Lung (tissue), 12 donors: Measurements from ENCODE around the gene SNHG17. TPM values are rescaled to one million over a fixed set of nuclear protein-coding genes. Genes with fewer than 3 reads are reported as not detected.
"Not testable (repeated sequence)": the region's sequence is repeated elsewhere in the genome, so short reads cannot be mapped to it uniquely, and the experiment has no call there.

Experiments
- ATAC-seq: fragments of 200-7000 bp; cut with Tn5 transposase; one replicate; pipeline ENCODE4 v1.9.1; 2020; ENCODE audit warnings: moderate number of reproducible peaks; ENCODE audit not compliant: insufficient read depth, low FRiP score
- DNase-seq, 3 donors: peaks; one replicate each; pipeline ENCODE4 v3.0.0-alpha.2; 2013 to 2017
- H3K27ac ChIP-seq, 2 donors: one replicate each; pipeline ENCODE4 v1.5.1; 2013; ENCODE audit warnings: mild to moderate bottlenecking in 2 of 2, moderate library complexity in 2 of 2, control low read depth in 1 of 2, inconsistent platforms in 1 of 2, low read depth in 1 of 2, low read length in 1 of 2
- H3K27me3 ChIP-seq, 3 donors: one replicate each; pipeline ENCODE4 v1.5.1; 2013; ENCODE audit warnings: low read length in 2 of 3; ENCODE audit not compliant: control insufficient read depth in 3 of 3, insufficient read depth in 3 of 3
- H3K36me3 ChIP-seq, 4 donors: one replicate each; pipeline ENCODE4 v1.5.1; 2013; ENCODE audit warnings: low read length in 4 of 4, mild to moderate bottlenecking in 1 of 4, moderate library complexity in 1 of 4; ENCODE audit not compliant: control insufficient read depth in 4 of 4, insufficient read depth in 4 of 4
- H3K4me1 ChIP-seq, 5 donors: one replicate each; pipeline ENCODE4 v1.5.1; 2013; ENCODE audit warnings: low read length in 5 of 5, mild to moderate bottlenecking in 2 of 5, moderate library complexity in 1 of 5; ENCODE audit not compliant: control insufficient read depth in 5 of 5, insufficient read depth in 5 of 5
- H3K4me3 ChIP-seq: one replicate; pipeline ENCODE4 v1.5.1; 2013; ENCODE audit warnings: mild to moderate bottlenecking, control low read depth, moderate library complexity
- H3K9ac ChIP-seq, 2 donors: one replicate each; pipeline ENCODE4 v1.5.1; 2013; ENCODE audit warnings: low read length in 2 of 2, control low read depth in 1 of 2; ENCODE audit not compliant: insufficient read depth in 1 of 2
- H3K9me3 ChIP-seq, 4 donors: one replicate each; pipeline ENCODE4 v1.5.1; 2013; ENCODE audit warnings: low read length in 3 of 4, mild to moderate bottlenecking in 1 of 4, moderate library complexity in 1 of 4; ENCODE audit not compliant: control insufficient read depth in 4 of 4, insufficient read depth in 3 of 4
- CTCF ChIP-seq: IDR thresholded peaks from 2 replicates; pipeline ENCODE4 v1.5.1; 2012; ENCODE audit warnings: mild to moderate bottlenecking; ENCODE audit errors: control extremely low read depth, extremely low read depth
- WGBS, 2 donors: extraction: QIAGEN DNeasy Blood & Tissue Kit; methylation state at CpG; one replicate each; pipeline ENCODE4 v1.1.7; 2013; 5-methylcytosine and 5-hydroxymethylcytosine counted together
- polyA plus RNA-seq, 2 donors: library from polyadenylated mRNA; stranded (reverse); fragments of 200-250 nt; gene quantifications; one replicate each; pipeline ENCODE4 v1.2.1, GENCODE V29; 2013
- total RNA-seq, 2 donors: library from RNA; depleted of rRNA in 1 of 2; stranded (reverse); fragments of >200 nt in 1 of 2; gene quantifications; one replicate each; pipeline ENCODE4 v1.2.1, GENCODE V29; 2014 to 2021
- donor health status: control.
- donor health status: control.
- donor health status: Bipolar disorder and iron deficiency.
- donor health status: healthy.
- donor health status: DM: yes; HTN: yes; CAD: no.

SNHG17 gene
- total and polyA plus RNA-seq, 4 donors = 11.9 to 52.4 (median 34.0) TPM

GRCh38 chr20:38441916-38442315, 6.8 kb upstream of the SNHG17 start:
- H3K4me1 ChIP-seq = no peaks in the 10 kb centered on the region
- H3K27ac ChIP-seq = no peak overlapping the region
- 74 to 82% methylated on average over 9 of the region's 9 CpGs for WGBS, 2 donors
- H3K9ac ChIP-seq = no peak overlapping the region
- no peak for DNase-seq
- H3K9me3 ChIP-seq = no peaks in the 10 kb centered on the region
- no peak for TF ChIP-seq CTCF
- peaks cover 0 to 3% (median 0%) of the 10 kb centered on the region in 3 donors for H3K27me3 ChIP-seq
- no peak for ATAC-seq
- H3K36me3 ChIP-seq = no peaks in the 10 kb centered on the region
- H3K4me3 ChIP-seq = no peak overlapping the region

GRCh38 chr20:38441110-38441509, 6.0 kb upstream of the SNHG17 start:
- H3K9me3 ChIP-seq, H3K27me3 ChIP-seq, H3K9ac ChIP-seq, ATAC-seq, H3K36me3 ChIP-seq, H3K4me3 ChIP-seq, H3K27ac ChIP-seq, H3K4me1 ChIP-seq, DNase-seq: not testable (repeated sequence)
- 92 to 97% methylated on average over 7 to 8 of the region's 8 CpGs for WGBS, 2 donors

- Histone ChIP-seq H3K9me3 (no peaks in the 10 kb centered on the region), H3K36me3 (peaks cover 0 to 9% (median 7%) of the 10 kb centered on the region in 4 donors), H3K27ac (no peak overlapping the region), H3K4me1 (peaks cover 0 to 6% (median 5%) of the 10 kb centered on the region in 5 donors), H3K27me3 (peaks cover 0 to 3% (median 0%) of the 10 kb centered on the region in 3 donors), H3K9ac (no peak overlapping the region), H3K4me3 (no peak overlapping the region)
- no peak for TF ChIP-seq CTCF
- ATAC-seq = no peak
- DNase-seq = no peak
- WGBS, 2 donors = 84 to 90% methylated on average over 6 of the region's 6 CpGs
Measured at GRCh38 chr20:38437796-38438195, 2.7 kb upstream of the SNHG17 start.

- H3K9ac ChIP-seq = no peak overlapping the region
- ATAC-seq = no peak
- no peak for DNase-seq
- H3K36me3 ChIP-seq = peaks cover 14 to 32% (median 27%) of the 10 kb centered on the region in 4 donors
- 79 to 83% methylated on average over 6 of the region's 6 CpGs for WGBS, 2 donors
- peaks cover 0 to 8% (median 5%) of the 10 kb centered on the region in 5 donors for H3K4me1 ChIP-seq
- no peak for TF ChIP-seq CTCF
- no peak overlapping the region for H3K27ac ChIP-seq
- no peak overlapping the region for H3K4me3 ChIP-seq
- H3K27me3 ChIP-seq = no peaks in the 10 kb centered on the region
- H3K9me3 ChIP-seq = peaks cover 0 to 4% (median 0%) of the 10 kb centered on the region in 4 donors
Measured at GRCh38 chr20:38435555-38435939, 419 bp upstream of the SNHG17 start.
